Mesenchymal stem cell (in vitro differentiated cells and primary cell): ENCODE results near the gene IGSF8.

ENCODE experiments used
- DNase-seq: peaks from one replicate; pipeline ENCODE4 v3.0.0-alpha.2; 2013
- H2AFZ ChIP-seq: one replicate; pipeline ENCODE4 v1.6.1; 2013; ENCODE audit warnings: low read depth, mild to moderate bottlenecking, control low read depth, inconsistent platforms, low read length, moderate library complexity
- H2AK5ac ChIP-seq: 2 replicates; pipeline ENCODE4 v1.6.1; 2013; ENCODE audit warnings: low read length, moderate library complexity, mild to moderate bottlenecking, inconsistent platforms; ENCODE audit not compliant: severe bottlenecking
- H2BK120ac ChIP-seq: one replicate; pipeline ENCODE4 v1.6.1; 2013; ENCODE audit warnings: low read depth, mild to moderate bottlenecking, inconsistent platforms, low read length, moderate library complexity
- H2BK12ac ChIP-seq, 2 experiments: one replicate each; pipeline ENCODE4 v1.6.1; 2013; ENCODE audit warnings: inconsistent platforms in 2 of 2, low read length in 2 of 2, mild to moderate bottlenecking in 2 of 2, moderate library complexity in 2 of 2, control low read depth in 1 of 2
- H2BK15ac ChIP-seq: one replicate; pipeline ENCODE4 v1.6.1; 2013; ENCODE audit warnings: mild to moderate bottlenecking, low read depth, inconsistent platforms; ENCODE audit not compliant: poor library complexity, severe bottlenecking
- H2BK5ac ChIP-seq: 2 replicates; pipeline ENCODE4 v1.6.1; 2013; ENCODE audit warnings: low read depth, mild to moderate bottlenecking, low read length, control low read depth, inconsistent platforms; ENCODE audit not compliant: poor library complexity, severe bottlenecking
- H3K14ac ChIP-seq, 2 experiments: one replicate each; pipeline ENCODE4 v1.6.1; 2013; ENCODE audit warnings: inconsistent platforms in 2 of 2, low read length in 2 of 2, control low read depth in 1 of 2, mild to moderate bottlenecking in 1 of 2, moderate library complexity in 1 of 2
- H3K18ac ChIP-seq, 2 experiments: one replicate each; pipeline ENCODE4 v1.6.1; 2013; ENCODE audit warnings: inconsistent platforms in 2 of 2, low read length in 2 of 2, control low read depth in 1 of 2, low read depth in 1 of 2, mild to moderate bottlenecking in 1 of 2
- H3K23ac ChIP-seq, 2 experiments: one replicate each; pipeline ENCODE4 v1.6.1; 2013; ENCODE audit warnings: inconsistent platforms in 2 of 2, low read length in 2 of 2, mild to moderate bottlenecking in 2 of 2, moderate library complexity in 2 of 2, control low read depth in 1 of 2
- H3K27ac ChIP-seq: 2 replicates; pipeline ENCODE4 v1.5.1; 2013; ENCODE audit warnings: mild to moderate bottlenecking, moderate library complexity, low read length, control low read depth, inconsistent platforms; ENCODE audit not compliant: poor library complexity, severe bottlenecking
- H3K27me3 ChIP-seq, 2 experiments: 2 replicates each; pipeline versions ENCODE4 v1.6.1 to v1.7.0; 2013; ENCODE audit warnings: low read length in 2 of 2, mild to moderate bottlenecking in 2 of 2, moderate library complexity in 2 of 2, control low read depth in 1 of 2, inconsistent platforms in 1 of 2; ENCODE audit not compliant: control insufficient read depth in 1 of 2, insufficient read depth in 1 of 2
- H3K36me3 ChIP-seq, 2 experiments: 2 replicates each; pipeline versions ENCODE4 v1.6.1 to v1.7.0; 2013; ENCODE audit warnings: low read length in 2 of 2, control low read depth in 1 of 2, inconsistent platforms in 1 of 2, low read depth in 1 of 2, mild to moderate bottlenecking in 1 of 2; ENCODE audit not compliant: insufficient read depth in 2 of 2, control insufficient read depth in 1 of 2
- H3K4ac ChIP-seq, 2 experiments: one replicate each; pipeline ENCODE4 v1.6.1; 2013; ENCODE audit warnings: inconsistent platforms in 2 of 2, low read length in 2 of 2, mild to moderate bottlenecking in 2 of 2, moderate library complexity in 2 of 2, control low read depth in 1 of 2, low read depth in 1 of 2
- H3K4me1 ChIP-seq: 2 replicates; pipeline ENCODE4 v1.6.1; 2013; ENCODE audit warnings: low read depth, low read length, control low read depth; ENCODE audit not compliant: control insufficient read depth, insufficient read depth
- H3K4me2 ChIP-seq: 2 replicates; pipeline ENCODE4 v1.6.1; 2013; ENCODE audit warnings: low read length, mild to moderate bottlenecking, inconsistent platforms; ENCODE audit not compliant: poor library complexity, severe bottlenecking
- H3K4me3 ChIP-seq, 2 experiments: 2 replicates each; pipeline versions ENCODE4 v1.5.1 to v1.7.0; 2013; ENCODE audit warnings: low read length in 2 of 2, mild to moderate bottlenecking in 2 of 2, control low read depth in 1 of 2, low read depth in 1 of 2; ENCODE audit not compliant: insufficient read depth in 1 of 2
- H3K79me1 ChIP-seq: replicated peaks from 2 replicates; pipeline ENCODE4 v1.6.1; 2013; ENCODE audit warnings: mild to moderate bottlenecking, control low read depth, low read length, inconsistent platforms; ENCODE audit not compliant: poor library complexity, severe bottlenecking
- H3K9ac ChIP-seq: 2 replicates; pipeline ENCODE4 v1.7.0; 2013; ENCODE audit warnings: mild to moderate bottlenecking, low read length, moderate library complexity
- H3K9me3 ChIP-seq: 2 replicates; pipeline ENCODE4 v1.7.0; 2013; ENCODE audit warnings: mild to moderate bottlenecking, low read length; ENCODE audit not compliant: control insufficient read depth
- H4K8ac ChIP-seq: one replicate; pipeline ENCODE4 v1.6.1; 2013; ENCODE audit warnings: inconsistent platforms, mild to moderate bottlenecking, low read length, moderate library complexity
- H4K91ac ChIP-seq: one replicate; pipeline ENCODE4 v1.6.1; 2013; ENCODE audit warnings: mild to moderate bottlenecking, low read length, inconsistent platforms
- WGBS: methylation state at CpG from one replicate; pipeline ENCODE4 v1.1.7; 2013; ENCODE audit warnings: mixed read lengths; 5-methylcytosine and 5-hydroxymethylcytosine counted together

IGSF8 gene

GRCh38 chr1:160131803-160132565 is 33.6 kb upstream of the IGSF8 start:
- no peak for DNase-seq
- Histone ChIP-seq H2AK5ac (no peak overlapping the region), H2AFZ (no peak overlapping the region), H3K27me3 (peaks cover 31 to 57% of the 10 kb centered on the region in 2 experiments), H3K14ac (no peak overlapping the region), H2BK12ac (no peak overlapping the region), H4K91ac (no peak overlapping the region), H3K4me1 (peaks cover 9% of the 10 kb centered on the region), H2BK5ac (no peak overlapping the region), H3K79me1 (no peaks in the 10 kb centered on the region), H3K23ac (no peak overlapping the region), H3K4ac (no peak overlapping the region), H4K8ac (no peak overlapping the region), H3K9me3 (no peaks in the 10 kb centered on the region), H3K4me2 (no peak overlapping the region), H2BK15ac (no peak overlapping the region), H2BK120ac (no peak overlapping the region), H3K18ac (no peak overlapping the region), H3K36me3 (no peaks in the 10 kb centered on the region), H3K4me3 (no peak overlapping the region), H3K9ac (no peak overlapping the region), H3K27ac (no peak overlapping the region)
- WGBS = 89% methylated on average over 7 of the region's 8 CpGs

GRCh38 chr1:160130939-160131338 is 32.5 kb upstream of the IGSF8 start:
- H2BK120ac ChIP-seq = no peak overlapping the region
- H3K23ac ChIP-seq = no peak overlapping the region
- no peak overlapping the region for H3K4me3 ChIP-seq
- peaks cover 9% of the 10 kb centered on the region for H3K4me1 ChIP-seq
- no peak overlapping the region for H3K4me2 ChIP-seq
- no peaks in the 10 kb centered on the region for H3K36me3 ChIP-seq
- no peak overlapping the region for H3K9ac ChIP-seq
- no peak overlapping the region for H2BK12ac ChIP-seq
- H2AK5ac ChIP-seq = no peak overlapping the region
- no peak overlapping the region for H2BK15ac ChIP-seq
- peaks cover 31 to 52% of the 10 kb centered on the region in 2 experiments for H3K27me3 ChIP-seq
- H2AFZ ChIP-seq = no peak overlapping the region
- H3K4ac ChIP-seq = no peak overlapping the region
- no peaks in the 10 kb centered on the region for H3K9me3 ChIP-seq
- no peak overlapping the region for H3K14ac ChIP-seq
- no peak for DNase-seq
- H2BK5ac ChIP-seq = no peak overlapping the region
- no peak overlapping the region for H3K18ac ChIP-seq
- H3K27ac ChIP-seq = no peak overlapping the region
- H4K8ac ChIP-seq = no peak overlapping the region
- H3K79me1 ChIP-seq = no peaks in the 10 kb centered on the region
- H4K91ac ChIP-seq = no peak overlapping the region
- WGBS = 94% methylated on average over 1 of the region's 1 CpG

GRCh38 chr1:160130486-160130885 is 32.1 kb upstream of the IGSF8 start:
- H2BK12ac ChIP-seq = no peak overlapping the region
- H3K18ac ChIP-seq = no peak overlapping the region
- H3K79me1 ChIP-seq = no peaks in the 10 kb centered on the region
- no peak overlapping the region for H3K27ac ChIP-seq
- no peak overlapping the region for H3K4me3 ChIP-seq
- H3K4me2 ChIP-seq = no peak overlapping the region
- no peak overlapping the region for H3K4ac ChIP-seq
- H3K4me1 ChIP-seq = peaks cover 12% of the 10 kb centered on the region
- peak overlapping the region; percentile 50 for H2BK15ac ChIP-seq
- no peak overlapping the region for H3K14ac ChIP-seq
- peaks cover 31 to 47% of the 10 kb centered on the region in 2 experiments for H3K27me3 ChIP-seq
- no peaks in the 10 kb centered on the region for H3K9me3 ChIP-seq
- no peak overlapping the region for H2BK5ac ChIP-seq
- no peak overlapping the region for H3K23ac ChIP-seq
- no peak overlapping the region for H2AK5ac ChIP-seq
- H3K36me3 ChIP-seq = no peaks in the 10 kb centered on the region
- no peak overlapping the region for H3K9ac ChIP-seq
- 87% methylated on average over 5 of the region's 5 CpGs for WGBS
- H4K8ac ChIP-seq = no peak overlapping the region
- H2AFZ ChIP-seq = no peak overlapping the region
- no peak overlapping the region for H2BK120ac ChIP-seq
- no peak for DNase-seq
- H4K91ac ChIP-seq = no peak overlapping the region

GRCh38 chr1:160129966-160130365 is 31.5 kb upstream of the IGSF8 start:
- H3K4me3 ChIP-seq = no peak overlapping the region
- H3K27ac ChIP-seq = no peak overlapping the region
- H3K27me3 ChIP-seq = peaks cover 31 to 42% of the 10 kb centered on the region in 2 experiments
- no peak overlapping the region for H3K18ac ChIP-seq
- no peak overlapping the region for H2BK15ac ChIP-seq
- no peaks in the 10 kb centered on the region for H3K9me3 ChIP-seq
- DNase-seq = no peak
- H4K8ac ChIP-seq = no peak overlapping the region
- H3K4me1 ChIP-seq = peaks cover 17% of the 10 kb centered on the region
- H3K23ac ChIP-seq = no peak overlapping the region
- no peaks in the 10 kb centered on the region for H3K36me3 ChIP-seq
- 91% methylated on average over 11 of the region's 11 CpGs for WGBS
- H2AK5ac ChIP-seq = no peak overlapping the region
- H3K14ac ChIP-seq = no peak overlapping the region
- no peak overlapping the region for H2BK120ac ChIP-seq
- no peak overlapping the region for H2AFZ ChIP-seq
- no peak overlapping the region for H3K9ac ChIP-seq
- H2BK5ac ChIP-seq = no peak overlapping the region
- H3K4me2 ChIP-seq = no peak overlapping the region
- H3K79me1 ChIP-seq = no peaks in the 10 kb centered on the region
- H3K4ac ChIP-seq = no peak overlapping the region
- no peak overlapping the region for H2BK12ac ChIP-seq
- H4K91ac ChIP-seq = no peak overlapping the region
